RWPE1 (cell line): Measurements from ENCODE around the gene SCAF1.

Experiments used
- CTCF ChIA-PET: fragments of 350-600 bp; sonication (Branson Sonifier 250); formaldehyde crosslinking; extraction: SDS; loops from one replicate; lab custom pipeline; 2021; lab: Yijun Ruan, JAX
- POLR2A ChIA-PET: fragments of 400-600 bp; formaldehyde crosslinking; extraction: SDS; loops from one replicate; lab custom pipeline; 2020; ENCODE audit warnings: antibody characterized with exemption; ENCODE audit not compliant: low non-redundant PET; lab: Yijun Ruan, JAX
- DNase-seq: peaks from one replicate; pipeline ENCODE4 v3.0.0; 2012; ENCODE audit warnings: low spot score
- H3K27ac ChIP-seq: fragments of 450-650 bp; 2 replicates; pipeline ENCODE4 v1.5.1; 2017
- CTCF ChIP-seq: fragments of 450-650 bp; conservative IDR thresholded peaks from 2 replicates; pipeline ENCODE4 v1.5.1; 2017; ENCODE audit warnings: low read depth, mild to moderate bottlenecking

The SCAF1 gene

GRCh38 chr19:49677231-49677900 is 35.4 kb downstream of the SCAF1 start, which contains the start of gene PRMT1:
Gene PRMT1 (plus strand): TSS chr19:49677271. CDS start chr19:49677281, 10 bp downstream.
- ChIA-PET POLR2A (interaction anchor here (1.8 kb wide), 1 partner anchor 36 kb away, joined by 4 read pairs; the partner anchor contains the start of gene SCAF1), CTCF (interaction anchor here (0.6 kb wide), 1 partner anchor 169 kb away, joined by 3 read pairs; no protein-coding TSS in a partner anchor)
- H3K27ac ChIP-seq, result peak within 1 kb of the TSS; percentile 88
- no peak for TF ChIP-seq CTCF
- no peak for DNase-seq

DNA sequence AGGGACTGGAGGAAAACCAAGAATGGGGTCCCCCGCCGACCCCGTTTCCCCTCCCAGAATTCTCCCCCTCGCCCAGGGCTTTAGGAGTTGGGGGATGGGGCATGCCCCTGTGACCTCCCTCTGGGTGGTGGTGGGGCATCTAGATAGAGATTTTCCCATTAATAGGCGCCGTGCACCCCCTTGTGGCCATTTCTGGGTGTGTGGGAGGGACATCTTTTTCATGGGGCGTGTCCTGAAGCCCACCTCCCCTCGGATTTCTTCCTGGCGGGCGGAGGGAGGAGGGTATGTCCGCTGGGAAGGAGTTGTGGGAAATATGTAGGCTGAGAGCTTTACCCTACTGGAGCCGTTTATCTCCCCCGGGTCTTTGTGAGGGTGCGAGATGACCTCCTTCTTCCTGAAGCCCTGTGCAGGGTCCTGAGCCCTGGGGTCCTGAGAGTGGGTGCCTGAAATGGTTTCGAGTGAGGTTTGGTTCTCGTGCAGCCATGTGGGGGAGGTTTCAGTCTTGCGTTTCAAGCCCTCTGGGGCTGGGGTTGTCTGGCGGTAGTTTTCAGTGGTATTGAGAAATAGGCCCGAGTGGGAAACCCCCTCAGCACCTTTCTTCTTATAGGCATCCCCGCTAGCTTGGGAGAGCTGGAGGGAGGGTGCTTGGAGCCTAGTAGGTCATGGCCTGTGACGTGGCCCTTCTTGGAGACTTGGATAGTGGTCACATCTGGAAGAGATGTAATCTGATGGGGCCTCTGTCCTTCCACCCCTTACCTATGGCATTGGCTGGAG is 36.1 kb downstream of the SCAF1 start:
- CTCF ChIA-PET, result interaction anchor here (0.6 to 1.0 kb wide), 2 partner anchors 11 to 170 kb away, joined by 3 to 5 read pairs; partner anchors contain the start of gene ADM5
- DNase-seq, result peak; percentile 65
- POLR2A ChIA-PET, result interaction anchor here (1.8 kb wide), 1 partner anchor 36 kb away, joined by 4 read pairs; the partner anchor contains the start of gene SCAF1
- H3K27ac ChIP-seq, result peak overlapping the region; percentile 88
- peak; percentile 62 for TF ChIP-seq CTCF

GRCh38 chr19:49678985-49679770 is 37.2 kb downstream of the SCAF1 start:
- DNase-seq, result no peak
- CTCF ChIA-PET, result interaction anchor here (0.6 to 1.1 kb wide), 3 partner anchors 9 to 109 kb away, joined by 3 to 5 read pairs (median 3); partner anchors contain the start of gene ADM5
- H3K27ac ChIP-seq, result peak overlapping the region; percentile 88
- POLR2A ChIA-PET, result no interaction called here
- TF ChIP-seq CTCF, result no peak

DNA sequence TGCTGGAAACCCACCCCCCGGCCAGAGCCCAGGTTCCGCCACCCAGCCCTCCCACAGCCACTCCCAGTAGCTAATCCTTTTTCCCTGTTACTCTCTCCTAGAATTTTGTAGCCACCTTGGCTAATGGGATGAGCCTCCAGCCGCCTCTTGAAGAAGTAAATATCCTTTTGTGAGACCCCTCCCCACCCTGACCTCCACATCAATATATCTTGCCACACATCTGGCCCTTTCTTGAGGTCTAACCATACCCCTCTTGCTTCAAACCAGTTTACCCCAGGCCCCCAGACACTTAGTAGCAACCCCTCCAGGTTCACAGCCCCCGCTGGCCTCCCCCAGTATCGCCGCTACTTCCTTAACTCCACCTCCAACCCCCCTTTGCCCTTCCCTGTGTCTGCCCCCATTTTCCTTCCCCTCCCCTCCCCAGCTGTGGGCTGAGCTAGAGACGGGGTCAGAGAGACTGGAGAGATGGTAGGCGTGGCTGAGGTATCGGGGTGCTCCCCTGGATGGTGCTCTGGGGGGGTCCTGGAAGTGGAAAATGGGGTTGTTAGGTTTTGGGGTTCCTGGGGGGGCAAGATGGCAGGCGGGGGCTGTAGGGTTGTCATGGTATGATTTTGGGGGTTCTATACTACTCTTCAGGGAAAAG is 37.9 kb downstream of the SCAF1 start:
- ChIA-PET POLR2A (no interaction called here), CTCF (interaction anchor here (0.7 to 1.1 kb wide), 2 partner anchors 110 to 339 kb away, joined by 3 to 4 read pairs; no protein-coding TSS in a partner anchor)
- DNase-seq, result no peak
- H3K27ac ChIP-seq, result peak overlapping the region; percentile 88
- TF ChIP-seq CTCF, result no peak

DNA sequence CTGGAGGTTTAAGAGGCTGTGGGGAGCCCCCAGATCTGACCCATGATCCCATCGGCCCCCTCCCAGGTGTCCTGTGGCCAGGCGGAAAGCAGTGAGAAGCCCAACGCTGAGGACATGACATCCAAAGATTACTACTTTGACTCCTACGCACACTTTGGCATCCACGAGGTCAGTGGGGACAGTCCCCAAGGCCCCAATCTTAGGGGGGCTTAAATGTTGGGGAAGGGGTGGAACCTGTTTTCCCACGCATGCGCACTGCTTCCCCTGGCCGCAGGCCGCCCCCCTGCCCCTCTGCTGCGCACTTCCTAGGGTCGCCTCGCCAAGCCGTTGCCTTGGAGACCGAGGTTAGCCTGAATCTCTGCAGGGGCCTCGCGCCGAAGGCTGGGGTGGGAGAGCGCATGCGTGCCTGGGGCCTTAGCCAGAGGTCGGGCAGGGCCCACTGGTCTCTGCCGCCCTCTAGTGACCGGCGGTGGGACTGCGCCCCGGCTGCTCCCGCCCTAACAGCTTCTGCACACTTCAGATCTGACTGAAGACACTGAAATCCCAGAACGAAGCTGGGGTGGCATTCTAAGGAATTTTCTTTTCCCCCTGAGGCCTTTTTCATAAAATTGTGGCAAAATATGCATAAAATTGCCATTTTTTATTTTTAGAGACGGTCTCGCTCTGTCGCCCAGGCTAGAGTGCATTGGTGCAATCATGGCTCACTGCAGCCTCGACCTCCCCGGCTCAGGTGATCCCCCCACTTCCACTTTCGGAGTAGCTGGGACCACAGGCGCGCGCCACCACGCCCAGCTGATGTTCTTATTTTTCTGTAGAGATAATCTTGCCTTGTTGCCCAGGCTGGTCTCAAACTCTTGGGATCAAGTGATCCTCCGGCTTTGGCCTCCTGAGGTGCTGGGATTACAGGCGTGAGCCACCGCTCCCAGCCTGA is 38.7 kb downstream of the SCAF1 start:
- CTCF ChIA-PET, result interaction anchor here (0.5 to 1.1 kb wide), 14 partner anchors 8 to 340 kb away, joined by 3 to 5 read pairs (median 3); partner anchors contain the start of genes ADM5 and NOSIP
- peak; percentile 89 for DNase-seq
- POLR2A ChIA-PET, result no interaction called here
- TF ChIP-seq CTCF, result peak; percentile 99
- H3K27ac ChIP-seq, result peak overlapping the region; percentile 88
